ENCODE data around the gene HM13. TPM values are rescaled to one million over a fixed set of nuclear protein-coding genes. Genes with fewer than 3 reads are reported as not detected.

The HM13 gene
- total RNA-seq, 1 experiment from 2014 or later, result 272 TPM

DNA sequence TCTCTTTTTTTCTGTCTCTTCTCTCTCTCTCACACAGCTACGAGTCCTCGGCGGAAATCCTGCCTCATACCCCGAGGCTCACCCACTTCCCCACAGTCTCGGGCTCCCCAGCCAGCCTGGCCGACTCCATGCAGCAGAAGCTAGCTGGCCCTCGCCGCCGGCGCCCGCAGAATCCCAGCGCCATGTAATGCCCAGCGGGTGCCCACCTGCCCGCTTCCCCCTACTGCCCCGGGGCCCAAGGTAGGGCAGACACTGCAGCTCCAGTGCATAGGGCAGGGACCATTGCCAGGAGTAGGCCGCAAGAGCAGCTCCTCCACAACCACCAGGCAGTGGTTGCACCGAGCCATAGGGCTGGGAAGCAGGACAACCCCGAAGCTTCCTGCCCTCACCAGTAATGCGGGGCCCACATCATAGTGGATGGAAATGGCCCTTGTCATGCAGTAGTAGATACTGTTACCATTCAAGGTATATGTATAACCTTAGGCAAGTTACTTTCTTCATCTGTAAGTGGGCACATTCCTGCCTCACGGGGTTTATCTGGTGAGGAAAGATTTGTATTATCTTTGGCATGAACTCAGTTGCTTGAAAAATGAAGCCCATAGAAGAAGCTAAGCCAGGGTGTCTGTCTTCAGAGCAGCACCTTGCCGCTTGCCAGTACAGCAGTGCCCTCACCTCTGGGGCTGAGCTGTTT lies 53.9 kb downstream of the HM13 start:
- H3K36me3 ChIP-seq (ENCODE audit: low read depth), result peaks cover 28% of the 10 kb centered on the region
- peak overlapping the region; percentile 84 for H3K4me2 ChIP-seq
- H3K9me3 ChIP-seq (ENCODE audit: insufficient read depth, low read depth), result no peaks in the 10 kb centered on the region
- DNase-seq, result peak in 1 of 2 experiments; percentile 41
- H3K9me2 ChIP-seq (ENCODE audit: insufficient read depth), result no peaks in the 10 kb centered on the region
- H3K27ac ChIP-seq, result peak overlapping the region; percentile 99
- peaks cover 78% of the 10 kb centered on the region for H3K4me1 ChIP-seq (replicated peaks; ENCODE audit: insufficient read depth)
- H4K20me1 ChIP-seq (ENCODE audit: insufficient read depth), result no peaks in the 10 kb centered on the region
- H2AFZ ChIP-seq, result no peak overlapping the region
- BruUV-seq (replicated peaks), result no TSS peak
- ChIA-PET POLR2A (ENCODE audit: unreplicated experiment) (interaction anchor here (0.6 to 3.7 kb wide), 4 partner anchors 35 to 156 kb away, joined by 3 to 81 read pairs (median 7); partner anchors contain the start of gene ID1), CTCF (interaction anchor here (1.6 to 18.7 kb wide), 3 partner anchors 11 to 42 kb away, joined by 13 to 407 read pairs (median 17); no protein-coding TSS in a partner anchor)
- no peak for TF ChIP-seq EZH2 (IDR thresholded peaks at IDR 0.05; ENCODE audit: low read depth)
- TF ChIP-seq, protein P1, sequence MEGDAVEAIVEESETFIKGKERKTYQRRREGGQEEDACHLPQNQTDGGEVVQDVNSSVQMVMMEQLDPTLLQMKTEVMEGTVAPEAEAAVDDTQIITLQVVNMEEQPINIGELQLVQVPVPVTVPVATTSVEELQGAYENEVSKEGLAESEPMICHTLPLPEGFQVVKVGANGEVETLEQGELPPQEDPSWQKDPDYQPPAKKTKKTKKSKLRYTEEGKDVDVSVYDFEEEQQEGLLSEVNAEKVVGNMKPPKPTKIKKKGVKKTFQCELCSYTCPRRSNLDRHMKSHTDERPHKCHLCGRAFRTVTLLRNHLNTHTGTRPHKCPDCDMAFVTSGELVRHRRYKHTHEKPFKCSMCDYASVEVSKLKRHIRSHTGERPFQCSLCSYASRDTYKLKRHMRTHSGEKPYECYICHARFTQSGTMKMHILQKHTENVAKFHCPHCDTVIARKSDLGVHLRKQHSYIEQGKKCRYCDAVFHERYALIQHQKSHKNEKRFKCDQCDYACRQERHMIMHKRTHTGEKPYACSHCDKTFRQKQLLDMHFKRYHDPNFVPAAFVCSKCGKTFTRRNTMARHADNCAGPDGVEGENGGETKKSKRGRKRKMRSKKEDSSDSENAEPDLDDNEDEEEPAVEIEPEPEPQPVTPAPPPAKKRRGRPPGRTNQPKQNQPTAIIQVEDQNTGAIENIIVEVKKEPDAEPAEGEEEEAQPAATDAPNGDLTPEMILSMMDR (conservative IDR thresholded peaks at IDR 0.05), result no peak
- H3K4me3 ChIP-seq, result no peak overlapping the region
- peaks cover 19% of the 10 kb centered on the region; the same call in 1 of the 2 replicates for H3K79me2 ChIP-seq (ENCODE audit: low read depth)
- H3F3A ChIP-seq (ENCODE audit: insufficient read depth, low read depth), result peaks cover 70% of the 10 kb centered on the region
- intact Hi-C loops (cut with micrococcal nuclease; ENCODE audit: unreplicated experiment), result loop anchor here (5.0 kb wide), 1 partner anchor 269 kb away; no protein-coding TSS in a partner anchor
- no peaks in the 10 kb centered on the region for H3K27me3 ChIP-seq (ENCODE audit: insufficient read depth, low read depth)

DNA sequence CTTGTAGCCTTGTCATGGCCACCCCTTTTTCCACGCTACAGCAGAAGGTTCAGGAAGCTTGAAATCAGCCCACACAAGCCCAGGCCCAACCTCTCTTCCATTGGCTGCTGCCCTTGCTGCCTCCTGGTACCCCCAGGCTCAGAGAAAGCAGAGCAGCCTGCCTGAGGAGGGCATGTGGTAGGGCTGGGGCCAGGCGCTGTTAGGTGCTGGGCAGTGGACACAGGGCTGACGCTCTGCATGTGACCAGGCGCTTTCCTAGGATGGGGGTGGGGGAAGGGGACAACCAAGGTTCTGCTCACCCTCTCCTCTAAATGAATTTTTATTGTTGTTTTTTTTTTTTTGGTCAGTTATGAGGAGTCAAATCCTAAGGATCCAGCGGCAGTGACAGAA lies 54.5 kb downstream of the HM13 start:
- H3K9me3 ChIP-seq (ENCODE audit: insufficient read depth, low read depth), result no peaks in the 10 kb centered on the region
- H3K27ac ChIP-seq, result 0 out of 2 replicates have a peak overlapping the region, but pooled peaks have one; percentile 99
- no peaks in the 10 kb centered on the region for H3K27me3 ChIP-seq (ENCODE audit: insufficient read depth, low read depth)
- no peak overlapping the region for H2AFZ ChIP-seq
- H3K9me2 ChIP-seq (ENCODE audit: insufficient read depth), result no peaks in the 10 kb centered on the region
- peaks cover 72% of the 10 kb centered on the region for H3F3A ChIP-seq (ENCODE audit: insufficient read depth, low read depth)
- peaks cover 16% of the 10 kb centered on the region; the same call in 1 of the 2 replicates for H3K79me2 ChIP-seq (ENCODE audit: low read depth)
- H4K20me1 ChIP-seq (ENCODE audit: insufficient read depth), result no peaks in the 10 kb centered on the region
- BruUV-seq (replicated peaks), result no TSS peak
- intact Hi-C loops (cut with micrococcal nuclease; ENCODE audit: unreplicated experiment), result loop anchor here (5.0 kb wide), 1 partner anchor 269 kb away; no protein-coding TSS in a partner anchor
- no peak for TF ChIP-seq EZH2 (IDR thresholded peaks at IDR 0.05; ENCODE audit: low read depth)
- TF ChIP-seq, protein P1 (conservative IDR thresholded peaks at IDR 0.05), result no peak
- POLR2A ChIA-PET (ENCODE audit: unreplicated experiment), result interaction anchor here (0.6 to 3.7 kb wide), 3 partner anchors 25 to 39 kb away, joined by 3 to 81 read pairs (median 16); partner anchors contain the start of gene ID1
- H3K4me1 ChIP-seq (replicated peaks; ENCODE audit: insufficient read depth), result peaks cover 74% of the 10 kb centered on the region
- CTCF ChIA-PET, result interaction anchor here (0.6 to 18.7 kb wide), 3 partner anchors 34 to 65 kb away, joined by 3 to 407 read pairs (median 13); no protein-coding TSS in a partner anchor
- peaks cover 23% of the 10 kb centered on the region for H3K36me3 ChIP-seq (ENCODE audit: low read depth)
- no peak for DNase-seq
- no peak overlapping the region for H3K4me3 ChIP-seq
- peak overlapping the region; percentile 84 for H3K4me2 ChIP-seq

DNA sequence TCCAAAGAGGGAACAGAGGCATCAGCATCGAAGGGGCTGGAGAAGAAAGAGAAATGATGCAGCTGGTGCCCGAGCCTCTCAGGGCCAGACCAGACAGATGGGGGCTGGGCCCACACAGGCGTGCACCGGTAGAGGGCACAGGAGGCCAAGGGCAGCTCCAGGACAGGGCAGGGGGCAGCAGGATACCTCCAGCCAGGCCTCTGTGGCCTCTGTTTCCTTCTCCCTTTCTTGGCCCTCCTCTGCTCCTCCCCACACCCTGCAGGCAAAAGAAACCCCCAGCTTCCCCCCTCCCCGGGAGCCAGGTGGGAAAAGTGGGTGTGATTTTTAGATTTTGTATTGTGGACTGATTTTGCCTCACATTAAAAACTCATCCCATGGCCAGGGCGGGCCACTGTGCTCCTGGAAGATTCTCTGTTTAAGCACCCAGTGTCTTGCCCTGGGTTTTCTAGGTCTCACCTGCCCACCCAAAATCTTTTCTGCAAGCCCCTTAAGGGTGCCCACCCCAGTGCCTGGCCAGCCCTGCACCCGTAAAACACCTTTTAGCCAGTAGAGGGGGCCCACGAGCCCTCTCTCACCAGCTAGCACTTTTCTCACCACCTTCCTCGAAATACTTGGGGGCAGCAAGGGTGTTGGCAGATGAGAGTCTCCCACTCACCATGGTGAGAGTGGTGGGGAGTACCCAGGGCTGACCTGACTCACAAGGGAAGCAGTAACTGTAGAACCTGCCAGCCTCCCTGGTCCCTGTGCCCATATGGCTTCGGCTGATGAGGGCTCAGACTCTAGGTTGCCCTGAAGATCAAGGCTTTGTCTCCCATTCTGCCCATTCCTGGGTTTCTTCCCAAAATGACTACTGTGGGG lies 55.1 kb downstream of the HM13 start:
- Histone ChIP-seq H3K36me3 (ENCODE audit: low read depth) (peaks cover 18% of the 10 kb centered on the region), H3K4me3 (no peak overlapping the region), H4K20me1 (ENCODE audit: insufficient read depth) (no peaks in the 10 kb centered on the region), H3K9me2 (ENCODE audit: insufficient read depth) (no peaks in the 10 kb centered on the region), H3K4me1 (replicated peaks; ENCODE audit: insufficient read depth) (peaks cover 74% of the 10 kb centered on the region), H3K4me2 (no peak overlapping the region), H3K79me2 (ENCODE audit: low read depth) (peaks cover 10% of the 10 kb centered on the region; the same call in 1 of the 2 replicates), H3K9me3 (ENCODE audit: insufficient read depth, low read depth) (no peaks in the 10 kb centered on the region), H3K27me3 (ENCODE audit: insufficient read depth, low read depth) (no peaks in the 10 kb centered on the region), H2AFZ (no peak overlapping the region), H3K27ac (peak overlapping the region; percentile 99), H3F3A (ENCODE audit: insufficient read depth, low read depth) (peaks cover 68% of the 10 kb centered on the region)
- DNase-seq, result peak; percentile 43 to 62
- TF ChIP-seq EZH2 (IDR thresholded peaks at IDR 0.05; ENCODE audit: low read depth), result no peak
- TF ChIP-seq, protein P1 (conservative IDR thresholded peaks at IDR 0.05), result peak; percentile 91
- intact Hi-C loops (cut with micrococcal nuclease; ENCODE audit: unreplicated experiment), result loop anchor here (5.0 kb wide), 1 partner anchor 268 kb away; no protein-coding TSS in a partner anchor
- POLR2A ChIA-PET (ENCODE audit: unreplicated experiment), result interaction anchor here (0.7 to 3.7 kb wide), 3 partner anchors 24 to 35 kb away, joined by 15 to 81 read pairs (median 16); partner anchors contain the start of gene ID1
- CTCF ChIA-PET, result interaction anchor here (0.6 to 18.7 kb wide), 3 partner anchors 13 to 64 kb away, joined by 3 to 407 read pairs (median 3); no protein-coding TSS in a partner anchor
- BruUV-seq (replicated peaks), result no TSS peak

All from PC-9 (cell line).